Kidney capillary endothelial cell (primary cell): ENCODE results near the gene PAXIP1.
"Not testable (repeated sequence)": the region's sequence is repeated elsewhere in the genome, so short reads cannot be mapped to it uniquely, and the experiment has no call there.

ENCODE experiments used
- DNase-seq: peaks from one replicate; pipeline ENCODE4 v3.0.0-alpha.2; 2018; ENCODE audit warnings: low spot score

Gene PAXIP1

GRCh38 chr7:155003092-155003375, at the start of gene PAXIP1:
PAXIP1 (minus strand) TSS chr7:155003124; CDS start chr7:155002929, 195 bp downstream.
- DNase-seq: no peak

GRCh38 chr7:155051355-155051754, 48.4 kb upstream of the PAXIP1 start:
- no peak for DNase-seq

- DNase-seq: no peak
Measured at GRCh38 chr7:155048006-155048405, 45.1 kb upstream of the PAXIP1 start.

- DNase-seq: no peak
Measured at GRCh38 chr7:155043756-155044155, 40.8 kb upstream of the PAXIP1 start.

GRCh38 chr7:155038335-155038734, 35.4 kb upstream of the PAXIP1 start:
- no peak for DNase-seq

GRCh38 chr7:155034495-155034894, 31.6 kb upstream of the PAXIP1 start:
- not testable (repeated sequence) for DNase-seq

GRCh38 chr7:155032978-155033377, 30.1 kb upstream of the PAXIP1 start:
- DNase-seq: no peak

GRCh38 chr7:155027879-155028278, 25.0 kb upstream of the PAXIP1 start:
- no peak for DNase-seq

- DNase-seq: no peak
Measured at GRCh38 chr7:155021699-155022145, 18.8 kb upstream of the PAXIP1 start.

GRCh38 chr7:155020996-155021395, 18.1 kb upstream of the PAXIP1 start:
- DNase-seq: no peak

- DNase-seq: no peak
Measured at GRCh38 chr7:155017834-155018233, 14.9 kb upstream of the PAXIP1 start.

- DNase-seq: peak; percentile 19
Measured at GRCh38 chr7:155011086-155011485, 8.2 kb upstream of the PAXIP1 start.

- no peak for DNase-seq
Measured at GRCh38 chr7:155009570-155010157, 6.7 kb upstream of the PAXIP1 start.

- DNase-seq: no peak
Measured at GRCh38 chr7:155007947-155008346, 5.0 kb upstream of the PAXIP1 start.

GRCh38 chr7:155003376-155004214, 671 bp upstream of the PAXIP1 start:
- peak; percentile 63 for DNase-seq

- peak; percentile 23 for DNase-seq
Measured at GRCh38 chr7:155002411-155003091, 373 bp downstream of the PAXIP1 start.

- peak; percentile 12 for DNase-seq
Measured at GRCh38 chr7:155001756-155002410, 1.0 kb downstream of the PAXIP1 start.

GRCh38 chr7:155000795-155001194, 2.1 kb downstream of the PAXIP1 start:
- DNase-seq: no peak

GRCh38 chr7:154998481-154998880, 4.4 kb downstream of the PAXIP1 start:
- DNase-seq: no peak

GRCh38 chr7:154997840-154998370, 5.0 kb downstream of the PAXIP1 start:
- no peak for DNase-seq

GRCh38 chr7:154996756-154997155, 6.2 kb downstream of the PAXIP1 start:
- DNase-seq: no peak

- DNase-seq: no peak
Measured at GRCh38 chr7:154996101-154996500, 6.8 kb downstream of the PAXIP1 start.
